HEK293T (cell line): Measurements from ENCODE around the gene RNF32.

Experiments
- CTCF ChIA-PET: fragments of 350-600 bp; formaldehyde crosslinking; extraction: SDS; loops from one replicate; lab custom pipeline; 2021; ENCODE audit warnings: antibody characterized with exemption, inconsistent platforms; lab: Yijun Ruan, JAX
- POLR2A ChIA-PET: fragments of 350-600 bp; formaldehyde crosslinking; extraction: SDS; loops from one replicate; lab custom pipeline; 2020; ENCODE audit warnings: antibody characterized with exemption, inconsistent platforms; lab: Yijun Ruan, JAX
- DNase-seq: peaks from one replicate; pipeline ENCODE4 v3.0.0; 2012; ENCODE audit warnings: mixed read lengths; ENCODE audit errors: extremely low spot score
- ARNT ChIP-seq: fragments of 450-650 bp; IDR thresholded peaks from 2 replicates; pipeline ENCODE4 v1.6.1; 2017; ENCODE audit warnings: mild to moderate bottlenecking
- BHLHE40 ChIP-seq: fragments of 450-650 bp; IDR thresholded peaks from 2 replicates; pipeline ENCODE4 v1.6.1; 2016; ENCODE audit warnings: mild to moderate bottlenecking, moderate library complexity, borderline replicate concordance
- CTBP1 ChIP-seq: fragments of 450-650 bp; IDR thresholded peaks from 2 replicates; pipeline ENCODE4 v1.6.1; 2016; ENCODE audit warnings: borderline replicate concordance
- ELF4 ChIP-seq: fragments of 450-650 bp; IDR thresholded peaks from 2 replicates; pipeline ENCODE4 v1.6.1; 2017; ENCODE audit warnings: antibody characterized with exemption
- FOXA1 ChIP-seq: fragments of 450-650 bp; IDR thresholded peaks from 2 replicates; pipeline ENCODE4 v1.6.1; 2016; ENCODE audit warnings: mild to moderate bottlenecking
- FOXK2 ChIP-seq: fragments of 450-650 bp; IDR thresholded peaks from 2 replicates; pipeline ENCODE4 v1.6.1; 2016; ENCODE audit warnings: mild to moderate bottlenecking
- FOXM1 ChIP-seq: fragments of 450-650 bp; IDR thresholded peaks from 2 replicates; pipeline ENCODE4 v1.6.1; 2017; ENCODE audit warnings: mild to moderate bottlenecking, borderline replicate concordance
- HDGF ChIP-seq: fragments of 450-650 bp; IDR thresholded peaks from 2 replicates; pipeline ENCODE4 v1.6.1; 2017; ENCODE audit warnings: antibody characterized with exemption, borderline replicate concordance
- L3MBTL2 ChIP-seq: fragments of 450-650 bp; conservative IDR thresholded peaks from 2 replicates; pipeline ENCODE4 v1.6.1; 2016; ENCODE audit warnings: mild to moderate bottlenecking
- LEF1 ChIP-seq: fragments of 450-650 bp; IDR thresholded peaks from 2 replicates; pipeline ENCODE4 v1.6.1; 2017; ENCODE audit warnings: mild to moderate bottlenecking, borderline replicate concordance
- NFRKB ChIP-seq: fragments of 450-650 bp; IDR thresholded peaks from 2 replicates; pipeline ENCODE4 v1.6.1; 2016; ENCODE audit warnings: mild to moderate bottlenecking, moderate library complexity
- PKNOX1 ChIP-seq: fragments of 450-650 bp; IDR thresholded peaks from 2 replicates; pipeline ENCODE4 v1.6.1; 2016
- SP1 ChIP-seq: fragments of 450-650 bp; IDR thresholded peaks from 2 replicates; pipeline ENCODE4 v1.6.1; 2017
- SUZ12 ChIP-seq: fragments of 450-650 bp; IDR thresholded peaks from 2 replicates; pipeline ENCODE4 v1.6.1; 2016; ENCODE audit warnings: mild to moderate bottlenecking
- TARDBP ChIP-seq: fragments of 450-650 bp; IDR thresholded peaks from 2 replicates; pipeline ENCODE4 v1.6.1; 2016
- ZNF384 ChIP-seq: fragments of 450-650 bp; IDR thresholded peaks from 2 replicates; pipeline ENCODE4 v1.6.1; 2016

Gene RNF32

DNA sequence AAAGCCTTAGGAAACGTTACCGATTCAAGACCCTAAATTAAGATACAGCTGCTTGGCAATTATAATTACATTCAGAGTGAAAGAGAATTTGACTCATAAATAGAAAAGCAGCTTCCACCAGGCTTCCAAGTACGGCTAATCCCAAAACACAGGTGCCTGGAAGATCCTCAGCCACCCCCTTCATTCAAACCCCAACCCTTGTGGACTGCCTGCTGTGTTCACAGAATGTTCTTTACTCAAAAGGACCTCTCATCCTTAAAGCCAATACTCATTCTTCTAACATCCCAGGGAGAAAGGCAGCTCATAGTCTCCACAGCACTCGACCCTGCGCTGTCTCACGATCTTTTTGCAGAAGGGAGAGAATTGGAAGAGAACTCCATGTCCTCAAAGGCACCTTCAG, 32.9 kb downstream of the RNF32 start:
- no peak for DNase-seq
- POLR2A ChIA-PET: no interaction called here
- CTCF ChIA-PET: no interaction called here
- TF ChIP-seq SUZ12 (no peak), ZNF384 (no peak), HDGF (no peak), ELF4 (no peak), NFRKB (no peak), FOXA1 (no peak), FOXK2 (no peak), LEF1 (no peak), PKNOX1 (no peak), FOXM1 (no peak)

DNA sequence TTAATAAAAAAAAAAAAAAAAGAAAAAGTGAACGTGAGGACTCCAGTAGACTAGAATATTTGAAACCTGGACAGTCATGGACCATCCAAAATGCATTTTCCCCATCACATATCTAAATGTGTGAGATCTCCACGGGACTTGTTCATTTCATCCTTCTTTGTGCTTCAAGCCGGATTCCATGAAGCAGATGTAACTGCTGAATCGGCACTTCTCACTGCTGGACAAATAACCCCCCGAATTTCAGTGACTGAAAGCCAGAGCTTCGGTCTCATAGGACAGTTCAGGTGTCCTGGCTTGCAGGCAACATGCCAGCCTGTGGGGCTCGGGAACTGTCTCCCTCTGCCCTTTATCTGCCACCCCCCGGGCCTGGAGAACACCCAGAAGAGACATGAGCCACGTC, 33.3 kb downstream of the RNF32 start:
- DNase-seq: no peak
- POLR2A ChIA-PET: no interaction called here
- CTCF ChIA-PET: no interaction called here
- TF ChIP-seq FOXK2: no peak
- no peak for TF ChIP-seq BHLHE40
- no peak for TF ChIP-seq SP1
- no peak for TF ChIP-seq L3MBTL2
- TF ChIP-seq LEF1: no peak
- TF ChIP-seq NFRKB: no peak
- TF ChIP-seq PKNOX1: no peak
- no peak for TF ChIP-seq FOXA1
- no peak for TF ChIP-seq HDGF
- no peak for TF ChIP-seq ELF4
- no peak for TF ChIP-seq FOXM1
- TF ChIP-seq ARNT: no peak
- TF ChIP-seq CTBP1: no peak
- no peak for TF ChIP-seq TARDBP
- TF ChIP-seq SUZ12: no peak
- TF ChIP-seq ZNF384: no peak

GRCh38 chr7:156675721-156676120, 35.1 kb downstream of the RNF32 start:
- TF ChIP-seq ARNT (no peak), BHLHE40 (no peak), TARDBP (no peak), SP1 (no peak), L3MBTL2 (no peak), FOXM1 (no peak), PKNOX1 (no peak), FOXA1 (no peak), ZNF384 (no peak), LEF1 (no peak), ELF4 (no peak), SUZ12 (no peak), NFRKB (no peak)
- DNase-seq: no peak
- POLR2A ChIA-PET: no interaction called here
- CTCF ChIA-PET: no interaction called here

DNA sequence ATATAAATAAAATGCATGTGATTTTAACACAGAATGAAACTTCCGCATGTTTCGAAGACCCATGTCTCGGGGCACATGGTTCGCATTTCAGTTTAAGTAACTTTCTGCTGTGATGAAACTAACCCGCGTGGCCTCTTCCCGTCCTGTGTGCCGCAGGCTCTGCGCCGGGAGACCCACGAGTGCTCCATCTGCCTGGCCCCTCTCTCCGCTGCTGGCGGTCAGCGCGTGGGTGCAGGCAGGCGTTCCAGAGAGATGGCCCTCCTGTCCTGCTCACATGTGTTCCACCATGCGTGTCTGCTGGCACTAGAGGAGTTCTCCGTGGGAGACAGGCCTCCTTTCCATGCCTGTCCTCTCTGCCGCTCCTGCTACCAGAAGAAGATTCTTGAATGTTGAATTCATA, 35.7 kb downstream of the RNF32 start:
- TF ChIP-seq BHLHE40 (no peak), LEF1 (no peak), NFRKB (no peak)
- ChIA-PET POLR2A (interaction anchor here (0.5 kb wide), 1 partner anchor 17 kb away, joined by 3 read pairs; no protein-coding TSS in a partner anchor), CTCF (no interaction called here)
- DNase-seq: no peak

DNA sequence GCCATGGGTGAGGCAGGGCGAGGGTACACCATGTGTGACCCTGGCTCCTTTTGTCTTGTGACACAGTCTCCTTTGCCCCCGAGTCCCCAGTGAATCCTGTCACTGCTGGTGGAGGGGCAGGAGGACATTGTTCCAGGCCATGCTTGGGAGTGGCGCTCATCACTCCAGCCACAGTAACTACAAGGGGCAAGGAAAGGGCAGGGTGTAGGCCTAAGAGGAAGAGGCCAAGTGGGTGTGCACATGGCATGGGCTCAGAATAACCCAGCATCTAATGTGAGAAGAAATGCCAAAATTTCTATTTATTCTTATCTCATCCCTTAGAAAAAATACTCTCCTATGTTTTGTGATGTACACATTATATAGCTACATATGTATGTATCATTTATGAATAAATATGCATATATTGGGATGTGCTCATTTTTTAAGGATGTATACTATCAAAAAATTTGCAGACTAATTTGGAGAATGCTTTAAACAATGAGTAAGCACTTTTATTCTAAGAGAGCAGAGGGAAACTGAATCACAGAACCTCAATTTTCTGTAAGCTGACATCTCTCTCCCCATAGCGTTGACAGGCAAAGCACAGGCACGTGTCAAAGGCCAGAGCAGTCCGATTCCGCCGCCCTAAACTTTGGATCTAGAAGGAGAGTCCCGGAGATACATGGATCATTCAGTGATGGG, 36.9 kb downstream of the RNF32 start:
- POLR2A ChIA-PET: no interaction called here
- CTCF ChIA-PET: interaction anchor here (0.6 kb wide), 1 partner anchor 890 kb away, joined by 3 read pairs; no protein-coding TSS in a partner anchor
- no peak for DNase-seq
- TF ChIP-seq PKNOX1 (no peak), BHLHE40 (no peak), TARDBP (no peak), ZNF384 (no peak), ELF4 (no peak), CTBP1 (no peak), FOXA1 (no peak), HDGF (no peak), SUZ12 (no peak), FOXK2 (no peak), LEF1 (no peak), L3MBTL2 (no peak)

- TF ChIP-seq SUZ12 (no peak), NFRKB (no peak), L3MBTL2 (no peak), FOXK2 (no peak), ZNF384 (no peak), HDGF (no peak), PKNOX1 (no peak)
- CTCF ChIA-PET: no interaction called here
- POLR2A ChIA-PET: no interaction called here
- DNase-seq: no peak
Measured at GRCh38 chr7:156680281-156680680, 39.7 kb downstream of the RNF32 start.
